Measurements from ENCODE around the gene GAK. TPM values are rescaled to one million over a fixed set of nuclear protein-coding genes. Genes with fewer than 3 reads are reported as not detected.

GAK gene
- total RNA-seq, 3 donors from 2014 or later: 140 to 161 (median 148) TPM

DNA sequence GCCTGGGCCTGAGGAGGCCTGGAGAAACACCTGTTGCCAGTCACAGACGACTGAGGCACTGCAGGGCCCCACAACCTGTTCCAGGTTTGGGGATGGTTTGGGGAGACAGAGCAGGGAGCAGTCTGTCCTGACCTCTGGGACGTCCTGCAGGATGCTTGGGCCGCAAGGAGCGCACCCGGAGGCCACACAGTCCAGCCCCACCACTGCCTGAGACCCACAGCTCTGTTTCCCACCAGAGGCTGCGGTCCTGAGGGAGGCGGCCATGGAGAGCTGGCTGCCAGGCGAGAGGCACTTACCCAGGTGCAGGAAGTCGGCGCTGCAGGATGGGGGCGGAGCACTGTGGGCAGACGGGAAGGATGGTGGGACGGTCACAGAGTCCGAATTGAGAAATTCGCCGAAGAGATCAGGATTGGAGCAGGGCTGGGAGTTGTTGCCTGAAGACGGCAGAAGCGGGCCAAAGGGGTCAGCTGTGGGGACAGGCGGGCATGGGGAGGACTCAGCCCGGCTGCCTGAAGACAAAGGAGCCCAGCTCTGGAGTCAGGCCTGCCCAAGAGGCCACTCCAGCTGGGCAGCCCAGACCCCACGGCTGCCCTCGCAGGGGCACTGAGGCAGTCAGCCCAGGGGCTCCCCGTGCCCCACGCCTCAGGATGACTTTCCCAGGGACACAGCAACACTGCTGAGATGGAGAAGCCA lies 65.9 kb downstream of the GAK start:
- ATAC-seq: no peak
- H3K4me3 Mint-ChIP-seq: no peak overlapping the region
- H3K9me3 Mint-ChIP-seq: no peaks in the 10 kb centered on the region
- no peak for DNase-seq
- peaks cover 33% of the 10 kb centered on the region for H3K36me3 Mint-ChIP-seq (ENCODE audit: insufficient read depth)
- no peaks in the 10 kb centered on the region for H3K27me3 Mint-ChIP-seq (ENCODE audit: low read depth)
- H3K4me1 Mint-ChIP-seq (ENCODE audit: low read depth): no peaks in the 10 kb centered on the region

DNA sequence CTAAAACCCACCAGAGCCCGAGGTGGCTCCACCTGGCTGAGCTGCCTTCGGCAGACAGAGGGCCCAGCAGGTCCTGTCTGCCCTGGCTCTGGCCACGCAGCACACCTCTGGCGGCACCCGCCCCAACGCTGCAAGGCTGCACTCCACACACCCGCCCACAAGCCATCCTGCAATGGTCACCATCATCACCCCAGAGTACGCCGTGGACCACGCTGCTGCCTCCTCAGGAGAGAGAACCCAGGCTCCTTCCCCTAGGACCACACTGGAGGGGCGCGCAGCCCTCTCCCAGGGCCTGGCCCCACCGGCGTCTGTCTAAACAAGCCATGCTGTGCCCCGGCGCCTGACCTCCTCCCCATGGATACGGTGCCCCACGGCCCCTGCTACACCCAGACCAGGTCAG lies 66.5 kb downstream of the GAK start:
- no peaks in the 10 kb centered on the region for H3K4me1 Mint-ChIP-seq (ENCODE audit: low read depth)
- no peak for ATAC-seq
- H3K27me3 Mint-ChIP-seq (ENCODE audit: low read depth): no peaks in the 10 kb centered on the region
- no peak for DNase-seq
- no peak overlapping the region for H3K4me3 Mint-ChIP-seq
- H3K36me3 Mint-ChIP-seq (ENCODE audit: insufficient read depth): peaks cover 35% of the 10 kb centered on the region
- no peaks in the 10 kb centered on the region for H3K9me3 Mint-ChIP-seq

DNA sequence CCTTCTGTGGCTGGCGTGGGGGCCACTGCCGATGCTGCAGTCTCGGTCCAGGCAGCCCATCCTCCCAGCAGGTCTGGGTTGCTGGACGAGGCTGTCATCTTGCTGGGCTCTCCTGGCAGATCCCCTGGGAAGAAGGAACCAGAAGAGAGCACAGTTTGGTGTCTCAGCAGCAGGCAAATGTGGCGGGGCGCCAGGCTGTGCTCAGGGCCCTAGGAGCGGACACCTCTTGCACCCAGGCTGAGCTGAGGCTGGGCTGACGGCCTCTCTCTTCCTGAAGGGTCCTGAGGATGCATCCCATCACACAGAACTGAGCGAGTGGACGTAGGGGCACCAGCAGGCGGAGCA lies 67.0 kb downstream of the GAK start:
- H3K27me3 Mint-ChIP-seq (ENCODE audit: low read depth): no peaks in the 10 kb centered on the region
- DNase-seq (no peak), ATAC-seq (no peak)
- H3K4me3 Mint-ChIP-seq: no peak overlapping the region
- peaks cover 38% of the 10 kb centered on the region for H3K36me3 Mint-ChIP-seq (ENCODE audit: insufficient read depth)
- H3K9me3 Mint-ChIP-seq: no peaks in the 10 kb centered on the region
- no peaks in the 10 kb centered on the region for H3K4me1 Mint-ChIP-seq (ENCODE audit: low read depth)

DNA sequence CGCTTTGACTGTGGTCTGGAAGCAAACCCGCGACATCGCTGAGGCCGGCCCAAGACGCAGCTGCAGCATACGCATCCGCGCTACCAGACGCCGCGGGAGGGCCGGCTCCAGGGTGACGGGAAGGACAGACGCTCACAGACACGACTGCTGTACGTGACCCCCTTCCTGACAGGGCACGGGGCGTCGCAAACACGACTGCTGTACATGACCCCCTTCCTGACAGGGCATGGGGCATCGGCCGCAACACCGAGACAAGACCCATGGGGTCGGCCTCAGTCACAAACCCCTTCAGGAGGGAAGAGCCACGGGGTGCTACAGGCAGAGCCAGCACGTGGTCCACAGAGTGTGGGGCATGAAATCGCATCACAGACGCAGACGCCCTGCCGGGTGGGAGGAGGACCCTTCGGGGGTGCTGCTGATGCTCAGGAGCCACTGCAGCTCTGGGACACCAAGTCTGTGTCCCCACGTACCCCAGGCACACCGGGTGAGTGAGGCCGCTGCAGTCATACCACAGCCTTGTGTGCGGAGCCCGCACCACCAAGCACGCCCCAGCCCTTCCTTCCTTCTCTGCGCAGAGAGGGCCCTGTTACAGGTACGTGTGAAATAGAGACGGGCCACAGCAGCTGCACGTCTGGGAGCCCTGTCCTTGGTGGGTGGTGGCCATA lies 67.5 kb downstream of the GAK start:
- H3K4me1 Mint-ChIP-seq (ENCODE audit: low read depth): no peaks in the 10 kb centered on the region
- ATAC-seq: no peak
- H3K27me3 Mint-ChIP-seq (ENCODE audit: low read depth): no peaks in the 10 kb centered on the region
- H3K36me3 Mint-ChIP-seq (ENCODE audit: insufficient read depth): peaks cover 38% of the 10 kb centered on the region
- DNase-seq: no peak
- H3K9me3 Mint-ChIP-seq: no peaks in the 10 kb centered on the region
- no peak overlapping the region for H3K4me3 Mint-ChIP-seq

GRCh38 chr4:860561-860960 lies 71.6 kb downstream of the GAK start:
- no peaks in the 10 kb centered on the region for H3K27me3 Mint-ChIP-seq (ENCODE audit: low read depth)
- peaks cover 10% of the 10 kb centered on the region for H3K9me3 Mint-ChIP-seq
- DNase-seq: no peak
- H3K4me3 Mint-ChIP-seq: no peak overlapping the region
- H3K36me3 Mint-ChIP-seq (ENCODE audit: insufficient read depth): peaks cover 54% of the 10 kb centered on the region
- ATAC-seq: no peak
- H3K4me1 Mint-ChIP-seq (ENCODE audit: low read depth): no peaks in the 10 kb centered on the region

DNA sequence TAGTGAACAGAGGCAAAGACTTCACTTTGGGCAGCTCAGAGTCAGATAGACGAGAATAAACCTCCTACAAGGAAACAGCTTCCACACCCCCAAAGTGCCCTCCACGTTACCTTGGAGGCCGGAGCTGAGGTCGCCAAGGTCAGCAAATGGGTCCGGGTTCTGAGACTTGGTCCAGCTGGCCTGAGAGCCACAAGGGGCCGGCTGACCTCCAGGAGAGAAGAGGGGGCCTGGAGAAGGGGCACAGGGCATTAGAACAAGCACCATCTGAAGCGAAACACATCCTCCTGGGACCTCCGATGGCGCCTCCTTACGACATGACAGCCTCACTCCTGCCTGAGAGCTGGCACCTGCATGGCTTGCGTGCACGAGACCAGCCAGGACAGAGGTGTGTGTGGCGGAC lies 72.6 kb downstream of the GAK start:
- Mint-ChIP-seq H3K27me3 (ENCODE audit: low read depth) (no peaks in the 10 kb centered on the region), H3K4me1 (ENCODE audit: low read depth) (no peaks in the 10 kb centered on the region), H3K36me3 (ENCODE audit: insufficient read depth) (peaks cover 62% of the 10 kb centered on the region), H3K9me3 (peaks cover 10% of the 10 kb centered on the region), H3K4me3 (no peak overlapping the region)
- no peak for DNase-seq
- ATAC-seq: no peak

DNA sequence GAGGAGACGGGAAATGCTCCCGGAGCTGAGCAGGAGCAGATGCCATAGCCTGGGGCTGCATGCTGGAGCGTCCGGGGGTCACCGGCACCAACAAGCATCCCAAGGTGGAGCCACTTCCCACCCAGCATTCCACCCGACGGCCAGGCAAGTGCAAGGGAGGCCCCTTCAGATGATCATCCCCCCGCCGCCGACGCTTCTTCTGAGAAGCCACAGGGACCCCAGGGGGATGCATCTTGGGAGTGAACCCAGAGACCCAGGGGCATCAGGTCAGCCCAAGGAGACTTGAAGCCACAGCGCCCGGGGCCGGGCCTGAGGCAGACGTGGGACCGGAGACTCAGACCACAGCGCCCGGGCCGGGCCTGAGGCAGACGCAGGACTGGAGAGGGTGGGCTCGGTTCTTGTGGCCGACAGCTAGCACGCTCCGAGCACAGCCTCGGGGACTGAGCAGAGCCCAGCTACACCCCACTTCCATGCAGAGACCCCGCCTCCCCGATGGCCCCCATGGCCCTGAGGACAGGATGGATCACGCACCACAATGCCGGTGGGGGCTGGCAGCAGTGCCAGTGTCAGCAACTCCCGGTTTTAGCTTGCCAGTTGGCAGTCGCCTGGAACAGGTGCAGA lies 73.2 kb downstream of the GAK start:
- H3K36me3 Mint-ChIP-seq (ENCODE audit: insufficient read depth): peaks cover 66% of the 10 kb centered on the region
- ATAC-seq: no peak
- peaks cover 10% of the 10 kb centered on the region for H3K9me3 Mint-ChIP-seq

DNA sequence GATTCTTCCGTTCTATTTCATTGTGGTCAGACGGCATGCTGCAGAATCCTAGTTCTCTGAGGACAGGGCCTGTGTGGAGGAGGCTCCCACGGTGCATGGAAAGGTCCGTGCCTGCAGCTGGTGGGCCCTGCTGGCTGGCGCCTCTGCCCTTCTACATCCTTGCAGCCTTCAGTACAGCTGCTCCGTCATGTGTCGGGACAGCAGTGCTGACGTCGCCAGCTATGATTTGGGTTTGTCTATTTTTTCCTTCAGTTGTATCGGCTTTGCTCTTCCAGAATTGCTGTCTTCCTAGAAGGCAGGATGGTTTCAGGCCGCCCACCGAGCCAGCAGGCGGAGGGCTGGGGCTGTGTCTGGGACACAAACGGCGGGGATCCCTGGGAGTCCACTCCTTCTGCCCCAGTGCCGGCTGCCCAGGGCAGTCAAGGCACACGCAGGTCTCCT lies 74.1 kb downstream of the GAK start:
- Mint-ChIP-seq H3K27me3 (ENCODE audit: low read depth) (no peaks in the 10 kb centered on the region), H3K36me3 (ENCODE audit: insufficient read depth) (peaks cover 62% of the 10 kb centered on the region), H3K9me3 (peaks cover 10% of the 10 kb centered on the region), H3K4me1 (ENCODE audit: low read depth) (no peaks in the 10 kb centered on the region), H3K4me3 (no peak overlapping the region)
- no peak for ATAC-seq
- DNase-seq: no peak

More for the DNA sequence above, 73.2 kb downstream of the GAK start:
- Mint-ChIP-seq H3K4me1 (ENCODE audit: low read depth) (no peaks in the 10 kb centered on the region), H3K4me3 (no peak overlapping the region), H3K27me3 (ENCODE audit: low read depth) (no peaks in the 10 kb centered on the region)
- DNase-seq: no peak

GRCh38 chr4:857461-857860 lies 74.7 kb downstream of the GAK start:
- H3K9me3 Mint-ChIP-seq: peaks cover 10% of the 10 kb centered on the region
- no peaks in the 10 kb centered on the region for H3K27me3 Mint-ChIP-seq (ENCODE audit: low read depth)
- no peak for DNase-seq
- ATAC-seq: no peak
- H3K4me1 Mint-ChIP-seq (ENCODE audit: low read depth): no peaks in the 10 kb centered on the region
- peaks cover 57% of the 10 kb centered on the region for H3K36me3 Mint-ChIP-seq (ENCODE audit: insufficient read depth)
- no peak overlapping the region for H3K4me3 Mint-ChIP-seq

DNA sequence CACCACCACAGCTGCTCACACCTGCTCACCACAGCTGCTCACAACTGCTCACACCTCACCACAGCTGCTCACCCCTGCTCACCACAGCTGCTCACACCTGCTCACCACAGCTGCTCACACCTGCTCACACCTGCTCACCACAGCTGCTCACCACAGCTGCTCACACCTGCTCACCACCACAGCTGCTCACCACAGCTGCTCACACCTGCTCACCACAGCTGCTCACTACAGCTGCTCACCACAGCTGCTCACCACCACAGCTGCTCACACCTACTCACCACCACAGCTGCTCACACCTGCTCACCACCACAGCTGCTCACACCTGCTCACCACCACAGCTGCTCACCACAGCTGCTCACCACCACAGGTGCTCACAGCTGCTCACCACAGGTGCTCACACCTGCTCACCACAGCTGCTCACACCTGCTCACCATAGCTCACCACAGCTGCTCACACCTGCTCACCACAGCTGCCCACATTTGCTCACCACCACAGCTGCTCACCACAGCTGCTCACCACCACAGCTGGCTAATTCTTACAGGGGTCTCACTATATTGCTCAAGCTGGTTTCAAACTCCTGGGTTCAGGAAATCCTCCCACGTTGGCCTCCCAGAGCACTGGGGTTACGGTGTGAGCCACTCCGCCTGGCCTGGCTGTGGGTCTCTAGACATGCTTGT lies 75.8 kb downstream of the GAK start:
- DNase-seq (no peak), ATAC-seq (peak; percentile 27 to 48)
- H3K4me1 Mint-ChIP-seq (ENCODE audit: low read depth): no peaks in the 10 kb centered on the region
- peaks cover 51% of the 10 kb centered on the region for H3K36me3 Mint-ChIP-seq (ENCODE audit: insufficient read depth)
- no peak overlapping the region for H3K4me3 Mint-ChIP-seq
- H3K27me3 Mint-ChIP-seq (ENCODE audit: low read depth): no peaks in the 10 kb centered on the region
- peaks cover 10% of the 10 kb centered on the region for H3K9me3 Mint-ChIP-seq

- ATAC-seq: peak in 1 of 2 donors; percentile 7
- peaks cover 10% of the 10 kb centered on the region for H3K9me3 Mint-ChIP-seq
- no peak for DNase-seq
- peaks cover 52% of the 10 kb centered on the region for H3K36me3 Mint-ChIP-seq (ENCODE audit: insufficient read depth)
- H3K4me1 Mint-ChIP-seq (ENCODE audit: low read depth): no peaks in the 10 kb centered on the region
- no peak overlapping the region for H3K4me3 Mint-ChIP-seq
- no peaks in the 10 kb centered on the region for H3K27me3 Mint-ChIP-seq (ENCODE audit: low read depth)
Measured at GRCh38 chr4:855880-856224, 76.3 kb downstream of the GAK start.

DNA sequence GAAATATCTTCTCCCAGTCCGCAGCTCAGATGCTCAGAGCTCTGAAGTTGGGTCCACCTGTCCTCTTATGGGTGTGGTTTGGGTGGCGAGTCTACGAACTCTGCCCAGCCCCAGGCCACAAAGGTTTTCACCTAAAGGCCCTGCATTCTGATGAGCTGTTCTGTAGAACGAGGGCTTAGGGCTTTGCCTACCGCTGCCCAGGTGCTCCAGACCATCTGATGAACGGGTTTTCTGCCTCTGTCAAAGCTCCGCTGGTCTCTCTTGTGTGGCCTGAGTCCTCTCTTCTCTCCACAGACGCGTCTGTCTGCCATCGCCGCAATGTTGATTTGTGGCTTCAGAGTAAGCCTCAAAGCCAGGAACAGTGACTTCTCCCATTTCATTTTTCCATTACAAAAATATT lies 77.8 kb downstream of the GAK start:
- Mint-ChIP-seq H3K27me3 (ENCODE audit: low read depth) (no peaks in the 10 kb centered on the region), H3K36me3 (ENCODE audit: insufficient read depth) (peaks cover 43% of the 10 kb centered on the region)
- no peak for ATAC-seq

DNA sequence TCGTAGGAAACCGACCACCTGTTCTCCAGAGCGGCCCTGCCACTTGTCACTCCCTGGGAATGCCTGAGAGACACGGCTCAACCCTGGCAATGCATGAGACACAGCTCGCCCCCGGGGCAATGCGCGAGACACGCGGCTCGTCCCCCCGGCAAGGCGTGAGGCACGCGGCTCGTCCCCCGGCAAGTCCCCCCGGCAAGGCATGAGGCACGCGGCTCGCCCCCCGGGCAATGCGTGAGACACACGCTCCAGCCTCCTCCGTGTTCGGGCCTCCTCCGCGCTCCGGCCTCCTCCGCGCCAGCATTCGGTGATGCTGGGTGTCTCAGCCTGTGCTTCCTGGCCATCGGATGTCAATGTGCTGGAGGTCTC lies 78.7 kb downstream of the GAK start:
- peaks cover 41% of the 10 kb centered on the region for H3K36me3 Mint-ChIP-seq (ENCODE audit: insufficient read depth)
- no peaks in the 10 kb centered on the region for H3K4me1 Mint-ChIP-seq (ENCODE audit: low read depth)
- H3K4me3 Mint-ChIP-seq: no peak overlapping the region
- peaks cover 10% of the 10 kb centered on the region for H3K9me3 Mint-ChIP-seq
- ATAC-seq (no peak), DNase-seq (no peak)
- H3K27me3 Mint-ChIP-seq (ENCODE audit: low read depth): no peaks in the 10 kb centered on the region

More for the DNA sequence above, 77.8 kb downstream of the GAK start:
- Mint-ChIP-seq H3K4me1 (ENCODE audit: low read depth) (no peaks in the 10 kb centered on the region), H3K9me3 (peaks cover 10% of the 10 kb centered on the region), H3K4me3 (no peak overlapping the region)
- no peak for DNase-seq

DNA sequence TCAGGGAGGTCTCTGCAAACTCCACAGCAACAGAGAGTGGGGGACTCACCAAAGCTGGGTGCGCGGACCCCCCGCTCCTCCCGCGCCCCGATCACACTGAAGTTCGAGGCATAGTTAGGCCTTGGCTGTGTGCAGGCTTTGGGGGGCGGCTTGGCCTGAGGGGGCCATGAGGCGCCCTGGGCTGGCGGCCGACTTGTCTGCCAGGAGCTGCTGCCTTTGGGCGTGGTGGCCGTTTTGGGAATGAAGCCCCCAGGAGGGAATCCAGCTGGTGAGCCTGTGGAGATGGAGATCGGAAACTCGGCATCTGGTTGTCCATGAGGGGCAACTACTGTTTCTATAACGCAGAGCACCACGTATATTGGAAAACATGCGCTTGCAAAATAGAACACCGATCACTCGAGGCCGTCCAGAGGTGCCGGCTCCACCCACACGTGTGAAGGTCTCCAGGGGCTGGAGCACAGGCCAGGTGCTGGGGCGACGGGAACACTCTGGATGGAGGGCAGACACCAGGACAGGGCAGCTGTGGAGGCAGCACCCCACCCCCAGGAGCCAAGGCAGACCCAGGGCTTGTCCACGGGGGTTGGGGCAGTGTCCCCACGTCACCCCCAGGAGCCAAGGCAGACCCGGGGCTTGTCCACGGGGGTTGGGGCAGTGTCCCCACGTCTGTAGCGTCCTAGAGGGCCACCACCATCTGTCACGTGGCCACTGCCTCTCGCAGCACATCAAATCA lies 80.2 kb downstream of the GAK start:
- peaks cover 33% of the 10 kb centered on the region for H3K36me3 Mint-ChIP-seq (ENCODE audit: insufficient read depth)
- H3K4me1 Mint-ChIP-seq (ENCODE audit: low read depth): no peaks in the 10 kb centered on the region
- no peak for ATAC-seq
- H3K27me3 Mint-ChIP-seq (ENCODE audit: low read depth): no peaks in the 10 kb centered on the region
- peaks cover 8% of the 10 kb centered on the region for H3K9me3 Mint-ChIP-seq
- no peak for DNase-seq
- H3K4me3 Mint-ChIP-seq: no peak overlapping the region

All from activated T-cell treated with anti-CD3 and anti-CD28 coated beads, Interleukin-2, amount 50 U/mL, for 4 hours (primary cell).